Esophagus muscularis mucosa (tissue), 4 donors: ENCODE results near the gene RNF34. TPM values are rescaled to one million over a fixed set of nuclear protein-coding genes. Genes with fewer than 3 reads are reported as not detected.

Experiments used
- DNase-seq: peaks from one replicate; pipeline ENCODE4 v3.0.0-alpha.2; 2017; ENCODE audit errors: extremely low spot score
- H3K27ac ChIP-seq, 4 donors: fragments of 200-600 bp; sonication (generic); replicated peaks in 1 of 4; 1 replicate in 3 of 4; 2 replicates in 1 of 4; pipeline ENCODE4 v1.5.1; 2016 to 2019; ENCODE audit warnings: mild to moderate bottlenecking in 1 of 4
- H3K27me3 ChIP-seq, 4 donors: fragments of 200-600 bp; sonication (generic); one replicate each; pipeline versions ENCODE4 v1.5.1 to v1.6.0; 2016 to 2019
- H3K36me3 ChIP-seq, 4 donors: fragments of 200-600 bp; sonication (generic); one replicate each; pipeline ENCODE4 v1.5.1; 2016 to 2019
- H3K4me1 ChIP-seq, 4 donors: fragments of 200-600 bp; sonication (generic); one replicate each; pipeline ENCODE4 v1.5.1; 2016 to 2019
- H3K4me3 ChIP-seq, 4 donors: fragments of 200-600 bp; sonication (generic); 1 replicate in 2 of 4; 2 replicates in 2 of 4; pipeline ENCODE4 v1.5.1; 2016 to 2019; ENCODE audit warnings: mild to moderate bottlenecking in 4 of 4, moderate library complexity in 1 of 4
- H3K9me3 ChIP-seq, 4 donors: fragments of 200-600 bp; sonication (generic); 1 replicate in 3 of 4; 2 replicates in 1 of 4; pipeline ENCODE4 v1.5.1; 2016 to 2019
- CTCF ChIP-seq, 3 experiments: fragments of 200-600 bp in 2 of 3; fragments of 450-650 bp in 1 of 3; sonication (generic) in 2 of 3; IDR thresholded peaks; one replicate each; pipeline ENCODE4 v1.5.1; 2017 to 2019; ENCODE audit warnings: antibody characterized with exemption in 3 of 3, mild to moderate bottlenecking in 2 of 3, moderate library complexity in 1 of 3
- EP300 ChIP-seq: sonication (generic); formaldehyde crosslinking; IDR thresholded peaks from one replicate; pipeline ENCODE4 v1.6.1; 2017; ENCODE audit warnings: antibody characterized with exemption
- POLR2A ChIP-seq: fragments of 450-650 bp; IDR thresholded peaks from one replicate; pipeline ENCODE4 v1.6.1; 2017; ENCODE audit warnings: antibody characterized with exemption, moderate library complexity, mild to moderate bottlenecking, low read depth
- POLR2AphosphoS5 ChIP-seq, 2 donors: sonication (generic); formaldehyde crosslinking; IDR thresholded peaks; one replicate each; pipeline ENCODE4 v1.6.1; 2017; ENCODE audit warnings: antibody characterized with exemption in 2 of 2
- WGBS: methylation state at CpG from one replicate; pipeline ENCODE4 v1.1.5; 2018; 5-methylcytosine and 5-hydroxymethylcytosine counted together
- intact Hi-C: fragments of 100-400 bp; cut with DNase I; formaldehyde crosslinking; loops from one replicate; pipeline ENCODE4 v1.15.1; 2023
- total RNA-seq, 4 donors: library from RNA; depleted of rRNA; stranded (reverse); fragments of >200 nt; gene quantifications; one replicate each; pipeline versions ENCODE4 v1.1.0 to v1.2.1, GENCODE V29; 2016

Gene RNF34
- total RNA-seq, 4 donors from 2014 or later: 39.6 to 69.9 (median 46.6) TPM

- peak overlapping the region in 1 of 4 donors; percentile 25 for H3K27ac ChIP-seq
- DNase-seq: no peak
- intact Hi-C loops: loop anchor here (1.0 to 5.0 kb wide), 2 partner anchors 91 to 109 kb away; partner anchors contain the start of gene ANAPC5
- H3K27me3 ChIP-seq: no peaks in the 10 kb centered on the region
- peaks cover 16 to 65% (median 54%) of the 10 kb centered on the region in 4 donors for H3K36me3 ChIP-seq
- 54% methylated on average over 11 of the region's 20 CpGs for WGBS
- no peak overlapping the region for H3K4me3 ChIP-seq
- TF ChIP-seq CTCF (IDR thresholded peaks at IDR 0.05): peak; percentile 89 to 97 (median 93)
- peak; percentile 38 to 46 for TF ChIP-seq POLR2AphosphoS5 (IDR thresholded peaks at IDR 0.05)
- TF ChIP-seq POLR2A: no peak
- no peaks in the 10 kb centered on the region for H3K9me3 ChIP-seq
- H3K4me1 ChIP-seq: peaks cover 5 to 20% (median 12%) of the 10 kb centered on the region in 4 donors
Observed at GRCh38 chr12:121443193-121443870, 43.4 kb downstream of the RNF34 start.

GRCh38 chr12:121443911-121444841 lies 44.3 kb downstream of the RNF34 start:
- intact Hi-C loops: loop anchor here (1.0 to 5.0 kb wide), 2 partner anchors 92 to 110 kb away; partner anchors contain the start of gene ANAPC5
- Histone ChIP-seq H3K27ac (no peak overlapping the region), H3K27me3 (no peaks in the 10 kb centered on the region), H3K4me1 (peaks cover 5 to 20% (median 12%) of the 10 kb centered on the region in 4 donors), H3K36me3 (peaks cover 15 to 56% (median 45%) of the 10 kb centered on the region in 4 donors), H3K4me3 (no peak overlapping the region), H3K9me3 (no peaks in the 10 kb centered on the region)
- no peak for DNase-seq
- TF ChIP-seq POLR2A (no peak), EP300 (no peak), CTCF (IDR thresholded peaks at IDR 0.05) (no peak)
- WGBS: 84% methylated on average over 45 of the region's 45 CpGs

- H3K4me1 ChIP-seq: peaks cover 5 to 20% (median 12%) of the 10 kb centered on the region in 4 donors
- TF ChIP-seq CTCF (IDR thresholded peaks at IDR 0.05) (no peak), POLR2AphosphoS5 (IDR thresholded peaks at IDR 0.05) (no peak), POLR2A (no peak), EP300 (no peak)
- intact Hi-C loops: loop anchor here (5.0 kb wide), 1 partner anchor 93 kb away; the partner anchor contains the start of gene ANAPC5
- no peaks in the 10 kb centered on the region for H3K9me3 ChIP-seq
- no peak for DNase-seq
- WGBS: 91% methylated on average over 3 of the region's 4 CpGs
- H3K4me3 ChIP-seq: no peak overlapping the region
- H3K36me3 ChIP-seq: peaks cover 9 to 50% (median 39%) of the 10 kb centered on the region in 4 donors
- no peaks in the 10 kb centered on the region for H3K27me3 ChIP-seq
- H3K27ac ChIP-seq: no peak overlapping the region
Observed at GRCh38 chr12:121444842-121445202, 44.9 kb downstream of the RNF34 start.

- no peaks in the 10 kb centered on the region for H3K27me3 ChIP-seq
- H3K36me3 ChIP-seq: peaks cover 5 to 37% (median 20%) of the 10 kb centered on the region in 4 donors
- no peak for TF ChIP-seq POLR2AphosphoS5 (IDR thresholded peaks at IDR 0.05)
- no peak for TF ChIP-seq CTCF (IDR thresholded peaks at IDR 0.05)
- no peak for TF ChIP-seq POLR2A
- TF ChIP-seq EP300: no peak
- H3K27ac ChIP-seq: no peak overlapping the region
- intact Hi-C loops: no loop called here
- no peak for DNase-seq
- H3K4me3 ChIP-seq: no peak overlapping the region
- H3K9me3 ChIP-seq: no peaks in the 10 kb centered on the region
- 78% methylated on average over 3 of the region's 3 CpGs for WGBS
- H3K4me1 ChIP-seq: peaks cover 5 to 20% (median 18%) of the 10 kb centered on the region in 4 donors
Observed at GRCh38 chr12:121446750-121447149, 46.8 kb downstream of the RNF34 start.
